SK-N-SH (cell line): Measurements from ENCODE around the gene PALM2AKAP2. TPM values are rescaled to one million over a fixed set of nuclear protein-coding genes. Genes with fewer than 3 reads are reported as not detected.
A peak's percentile ranks its signal among the peaks of the same experiment; 100 is the strongest.

Source experiments
- CTCF ChIA-PET: fragments of 300-600, 350-600 bp; formaldehyde crosslinking; extraction: SDS; loops from one replicate; lab custom pipeline; 2021; lab: Yijun Ruan, JAX
- POLR2A ChIA-PET: fragments of 350-600 bp; sonication (Branson Sonifier 250); formaldehyde crosslinking; extraction: SDS; loops from one replicate; lab custom pipeline; 2020; ENCODE audit warnings: antibody characterized with exemption, inconsistent platforms; lab: Yijun Ruan, JAX
- DNase-seq: peaks from one replicate; pipeline ENCODE4 v3.0.0; 2012
- H2AFZ ChIP-seq: fragments of 200-600 bp; sonication (generic); 2 replicates; pipeline ENCODE4 v1.8.1; 2016; ENCODE audit warnings: antibody characterized with exemption, mild to moderate bottlenecking, low read depth
- H3F3A ChIP-seq: fragments of 200-600 bp; sonication (generic); replicated peaks from 2 replicates; pipeline ENCODE3; 2016; ENCODE audit warnings: antibody characterized with exemption, mild to moderate bottlenecking; ENCODE audit not compliant: insufficient read depth
- H3K27ac ChIP-seq, 2 experiments: fragments of 200-500 bp in 1 of 2; fragments of 200-600 bp in 1 of 2; sonication (Bioruptor generic) in 1 of 2; sonication (generic), shearing (Covaris generic) in 1 of 2; 2 replicates each; pipeline versions ENCODE4 v1.5.1 to v1.6.1; 2014 to 2016; ENCODE audit warnings: low read depth in 2 of 2, inconsistent platforms in 1 of 2, low read length in 1 of 2, mild to moderate bottlenecking in 1 of 2, mixed read lengths in 1 of 2
- H3K27me3 ChIP-seq: fragments of 200-600 bp; sonication (generic), shearing (Covaris generic); 2 replicates; pipeline ENCODE4 v1.6.1; 2016; ENCODE audit warnings: mixed run types; ENCODE audit not compliant: insufficient read depth
- H3K36me3 ChIP-seq, 2 experiments: fragments of 200-500 bp in 1 of 2; fragments of 200-600 bp in 1 of 2; sonication (Bioruptor generic) in 1 of 2; sonication (generic) in 1 of 2; replicated peaks in 1 of 2; 2 replicates each; pipeline versions ENCODE3 to v1.5.1; 2014 to 2016; ENCODE audit warnings: low read length in 1 of 2, mild to moderate bottlenecking in 1 of 2; ENCODE audit not compliant: insufficient read depth in 2 of 2, control insufficient read depth in 1 of 2
- H3K4me1 ChIP-seq, 2 experiments: fragments of 200-500 bp in 1 of 2; fragments of 200-600 bp in 1 of 2; sonication (Bioruptor generic) in 1 of 2; sonication (generic), shearing (Covaris generic) in 1 of 2; 2 replicates each; pipeline versions ENCODE4 v1.5.1 to v1.6.1; 2014 to 2016; ENCODE audit warnings: low read depth in 1 of 2, low read length in 1 of 2, mixed run types in 1 of 2; ENCODE audit not compliant: insufficient read depth in 2 of 2, control insufficient read depth in 1 of 2
- H3K4me2 ChIP-seq: fragments of 200-600 bp; sonication (generic), shearing (Covaris generic); 2 replicates; pipeline ENCODE4 v1.6.1; 2017; ENCODE audit warnings: mixed run types
- H3K4me3 ChIP-seq, 2 experiments: fragments of 200-500 bp in 1 of 2; fragments of 200-600 bp in 1 of 2; sonication (Bioruptor generic) in 1 of 2; sonication (generic), shearing (Covaris generic) in 1 of 2; 2 replicates each; pipeline versions ENCODE4 v1.5.1 to v1.8.1; 2014 to 2016; ENCODE audit warnings: low read depth in 2 of 2, inconsistent platforms in 1 of 2, low read length in 1 of 2, mild to moderate bottlenecking in 1 of 2, mixed read lengths in 1 of 2, moderate library complexity in 1 of 2
- H3K79me2 ChIP-seq: fragments of 200-600 bp; sonication (generic); 2 replicates; pipeline ENCODE4 v1.8.1; 2017; ENCODE audit warnings: mild to moderate bottlenecking; ENCODE audit not compliant: insufficient read depth
- H3K9ac ChIP-seq: fragments of 200-600 bp; sonication (generic); 2 replicates; pipeline ENCODE4 v1.6.1; 2017; ENCODE audit warnings: mixed run types
- H3K9me2 ChIP-seq: fragments of 200-600 bp; sonication (generic); 2 replicates; pipeline ENCODE4 v1.6.1; 2017; ENCODE audit warnings: mixed run types
- H3K9me3 ChIP-seq: fragments of 200-600 bp; sonication (generic); 2 replicates; pipeline ENCODE4 v1.6.1; 2017; ENCODE audit warnings: mixed run types, mild to moderate bottlenecking, moderate library complexity
- H4K20me1 ChIP-seq: fragments of 200-600 bp; sonication (generic); 2 replicates; pipeline ENCODE4 v1.6.1; 2017; ENCODE audit warnings: mild to moderate bottlenecking, mixed run types; ENCODE audit not compliant: insufficient read depth
- ELF1 ChIP-seq: IDR thresholded peaks from 2 replicates; pipeline ENCODE4 v1.4.0; 2012
- EZH2phosphoT487 ChIP-seq: fragments of 200-600 bp; sonication (generic); IDR thresholded peaks from 2 replicates; pipeline ENCODE4 v1.6.1; 2017; ENCODE audit warnings: low read depth, mixed run types, mild to moderate bottlenecking, antibody characterized with exemption, moderate library complexity, borderline replicate concordance
- MXI1 ChIP-seq: IDR thresholded peaks from 2 replicates; pipeline ENCODE4 v1.6.1; 2012; ENCODE audit warnings: mild to moderate bottlenecking, low read depth, low read length, improper control_type of control experiment
- RAD21 ChIP-seq: IDR thresholded peaks from 2 replicates; pipeline ENCODE4 v1.6.1; 2012; ENCODE audit warnings: mild to moderate bottlenecking, low read length
- RFX5 ChIP-seq: IDR thresholded peaks from 2 replicates; pipeline ENCODE4 v1.6.1; 2012; ENCODE audit warnings: mild to moderate bottlenecking, improper control_type of control experiment, low read length
- SMC3 ChIP-seq: IDR thresholded peaks from 2 replicates; pipeline ENCODE4 v1.6.1; 2012; ENCODE audit warnings: low read depth, low read length, improper control_type of control experiment
- TAF1 ChIP-seq: IDR thresholded peaks from 2 replicates; pipeline ENCODE4 v1.6.1; 2012; ENCODE audit warnings: low read depth, mild to moderate bottlenecking, low read length, moderate library complexity, borderline replicate concordance
- WGBS: methylation state at CpG from one replicate; pipeline ENCODE4 v1.1.6; 2017; ENCODE audit warnings: low lambda C conversion rate; 5-methylcytosine and 5-hydroxymethylcytosine counted together
- polyA plus RNA-seq, 3 experiments: library from polyadenylated mRNA; depleted of rRNA; stranded (reverse); fragments of >200 nt; gene quantifications; 2 replicates each; pipeline ENCODE4 v1.2.3, GENCODE V29; 2012
- TF ChIP-seq, protein P1 (sequence below): IDR thresholded peaks from 2 replicates; pipeline ENCODE4 v1.4.0; 2012; ENCODE audit warnings: low read depth, borderline replicate concordance
- TF ChIP-seq, protein P2 (sequence below): IDR thresholded peaks from 2 replicates; pipeline ENCODE4 v1.6.1; 2012; ENCODE audit warnings: mild to moderate bottlenecking, low read depth, low read length, moderate library complexity
- TF ChIP-seq, protein P3 (sequence below): IDR thresholded peaks from 2 replicates; pipeline ENCODE4; 2012

The PALM2AKAP2 gene
- polyA plus RNA-seq, 1 of the 3 experiments (the other 2 are of a cell fraction): 4.3 TPM

DNA sequence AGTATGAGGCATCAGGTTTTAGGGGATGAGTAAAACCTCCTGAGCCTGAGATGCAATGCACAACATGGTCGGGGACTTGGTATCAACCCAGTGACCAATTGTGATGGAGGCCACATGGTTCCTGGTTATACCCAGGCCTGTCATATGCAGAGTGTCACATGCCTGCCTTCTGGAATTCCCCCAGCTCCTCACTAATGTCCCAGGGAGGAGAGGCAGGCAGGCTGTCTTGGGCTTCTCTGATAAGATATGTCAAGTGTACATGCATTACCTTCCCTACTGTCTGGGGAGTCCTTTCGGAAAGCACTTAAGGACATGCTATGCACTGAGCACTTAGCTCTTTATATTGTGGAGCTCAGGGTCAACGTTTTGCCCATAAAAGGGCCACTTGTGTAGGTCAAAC, 14.2 kb upstream of the PALM2AKAP2 start:
- TF ChIP-seq ELF1: no peak
- no peak for TF ChIP-seq MXI1
- TF ChIP-seq RAD21: no peak
- no peak for TF ChIP-seq RFX5
- TF ChIP-seq, protein P1, sequence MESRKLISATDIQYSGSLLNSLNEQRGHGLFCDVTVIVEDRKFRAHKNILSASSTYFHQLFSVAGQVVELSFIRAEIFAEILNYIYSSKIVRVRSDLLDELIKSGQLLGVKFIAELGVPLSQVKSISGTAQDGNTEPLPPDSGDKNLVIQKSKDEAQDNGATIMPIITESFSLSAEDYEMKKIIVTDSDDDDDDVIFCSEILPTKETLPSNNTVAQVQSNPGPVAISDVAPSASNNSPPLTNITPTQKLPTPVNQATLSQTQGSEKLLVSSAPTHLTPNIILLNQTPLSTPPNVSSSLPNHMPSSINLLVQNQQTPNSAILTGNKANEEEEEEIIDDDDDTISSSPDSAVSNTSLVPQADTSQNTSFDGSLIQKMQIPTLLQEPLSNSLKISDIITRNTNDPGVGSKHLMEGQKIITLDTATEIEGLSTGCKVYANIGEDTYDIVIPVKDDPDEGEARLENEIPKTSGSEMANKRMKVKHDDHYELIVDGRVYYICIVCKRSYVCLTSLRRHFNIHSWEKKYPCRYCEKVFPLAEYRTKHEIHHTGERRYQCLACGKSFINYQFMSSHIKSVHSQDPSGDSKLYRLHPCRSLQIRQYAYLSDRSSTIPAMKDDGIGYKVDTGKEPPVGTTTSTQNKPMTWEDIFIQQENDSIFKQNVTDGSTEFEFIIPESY: no peak
- TF ChIP-seq, protein P2, sequence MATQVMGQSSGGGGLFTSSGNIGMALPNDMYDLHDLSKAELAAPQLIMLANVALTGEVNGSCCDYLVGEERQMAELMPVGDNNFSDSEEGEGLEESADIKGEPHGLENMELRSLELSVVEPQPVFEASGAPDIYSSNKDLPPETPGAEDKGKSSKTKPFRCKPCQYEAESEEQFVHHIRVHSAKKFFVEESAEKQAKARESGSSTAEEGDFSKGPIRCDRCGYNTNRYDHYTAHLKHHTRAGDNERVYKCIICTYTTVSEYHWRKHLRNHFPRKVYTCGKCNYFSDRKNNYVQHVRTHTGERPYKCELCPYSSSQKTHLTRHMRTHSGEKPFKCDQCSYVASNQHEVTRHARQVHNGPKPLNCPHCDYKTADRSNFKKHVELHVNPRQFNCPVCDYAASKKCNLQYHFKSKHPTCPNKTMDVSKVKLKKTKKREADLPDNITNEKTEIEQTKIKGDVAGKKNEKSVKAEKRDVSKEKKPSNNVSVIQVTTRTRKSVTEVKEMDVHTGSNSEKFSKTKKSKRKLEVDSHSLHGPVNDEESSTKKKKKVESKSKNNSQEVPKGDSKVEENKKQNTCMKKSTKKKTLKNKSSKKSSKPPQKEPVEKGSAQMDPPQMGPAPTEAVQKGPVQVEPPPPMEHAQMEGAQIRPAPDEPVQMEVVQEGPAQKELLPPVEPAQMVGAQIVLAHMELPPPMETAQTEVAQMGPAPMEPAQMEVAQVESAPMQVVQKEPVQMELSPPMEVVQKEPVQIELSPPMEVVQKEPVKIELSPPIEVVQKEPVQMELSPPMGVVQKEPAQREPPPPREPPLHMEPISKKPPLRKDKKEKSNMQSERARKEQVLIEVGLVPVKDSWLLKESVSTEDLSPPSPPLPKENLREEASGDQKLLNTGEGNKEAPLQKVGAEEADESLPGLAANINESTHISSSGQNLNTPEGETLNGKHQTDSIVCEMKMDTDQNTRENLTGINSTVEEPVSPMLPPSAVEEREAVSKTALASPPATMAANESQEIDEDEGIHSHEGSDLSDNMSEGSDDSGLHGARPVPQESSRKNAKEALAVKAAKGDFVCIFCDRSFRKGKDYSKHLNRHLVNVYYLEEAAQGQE: no peak
- TF ChIP-seq, all 33 proteins: peak for 0
- 52% methylated on average over 3 of the region's 3 CpGs for WGBS
- no peak overlapping the region for H3K4me3 ChIP-seq
- H3K27me3 ChIP-seq: no peaks in the 10 kb centered on the region; the same call in 1 of the 2 replicates
- no peaks in the 10 kb centered on the region for H3K79me2 ChIP-seq
- ChIA-PET CTCF (no interaction called here), POLR2A (no interaction called here)
- H2AFZ ChIP-seq: no peak overlapping the region
- no peak overlapping the region for H3K4me2 ChIP-seq
- H3K4me1 ChIP-seq: peaks cover 0 to 7% of the 10 kb centered on the region in 2 experiments; a peak in 2 of 4 replicates
- no peaks in the 10 kb centered on the region for H3F3A ChIP-seq
- no peaks in the 10 kb centered on the region for H3K36me3 ChIP-seq
- H4K20me1 ChIP-seq: no peaks in the 10 kb centered on the region
- no peak overlapping the region for H3K9ac ChIP-seq
- no peak for DNase-seq
- H3K9me2 ChIP-seq: no peaks in the 10 kb centered on the region
- no peaks in the 10 kb centered on the region for H3K9me3 ChIP-seq
- no peak overlapping the region for H3K27ac ChIP-seq

DNA sequence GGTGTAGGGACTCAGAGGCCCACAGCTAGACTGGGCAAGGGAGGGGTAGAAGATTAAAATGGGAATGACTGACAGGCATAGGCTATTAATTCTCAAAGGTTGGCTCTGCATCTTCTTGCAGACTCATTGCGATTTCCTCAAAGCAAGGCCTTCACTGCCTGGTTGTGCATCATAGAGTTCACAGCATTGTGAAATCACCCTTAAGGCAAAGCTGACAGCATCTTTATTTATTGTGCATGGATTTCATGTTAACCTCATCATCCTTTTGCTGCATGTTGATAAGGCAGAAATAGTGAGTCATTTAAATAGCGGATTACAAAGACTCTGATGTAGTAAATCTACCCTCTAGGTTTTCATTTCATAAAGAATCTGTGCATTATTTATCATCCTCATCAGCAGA, 13.6 kb upstream of the PALM2AKAP2 start:
- Histone ChIP-seq H2AFZ (no peak overlapping the region), H3F3A (no peaks in the 10 kb centered on the region), H3K27ac (no peak overlapping the region), H3K9ac (no peak overlapping the region), H3K4me3 (no peak overlapping the region), H3K9me3 (no peaks in the 10 kb centered on the region), H3K9me2 (no peaks in the 10 kb centered on the region), H3K4me1 (peaks cover 0 to 12% of the 10 kb centered on the region in 2 experiments; a peak in 3 of 4 replicates), H4K20me1 (no peaks in the 10 kb centered on the region), H3K36me3 (no peaks in the 10 kb centered on the region), H3K79me2 (no peaks in the 10 kb centered on the region), H3K4me2 (no peak overlapping the region), H3K27me3 (no peaks in the 10 kb centered on the region; the same call in 1 of the 2 replicates)
- CTCF ChIA-PET: no interaction called here
- 59% methylated on average over 2 of the region's 2 CpGs for WGBS
- POLR2A ChIA-PET: no interaction called here
- TF ChIP-seq, protein P3, sequence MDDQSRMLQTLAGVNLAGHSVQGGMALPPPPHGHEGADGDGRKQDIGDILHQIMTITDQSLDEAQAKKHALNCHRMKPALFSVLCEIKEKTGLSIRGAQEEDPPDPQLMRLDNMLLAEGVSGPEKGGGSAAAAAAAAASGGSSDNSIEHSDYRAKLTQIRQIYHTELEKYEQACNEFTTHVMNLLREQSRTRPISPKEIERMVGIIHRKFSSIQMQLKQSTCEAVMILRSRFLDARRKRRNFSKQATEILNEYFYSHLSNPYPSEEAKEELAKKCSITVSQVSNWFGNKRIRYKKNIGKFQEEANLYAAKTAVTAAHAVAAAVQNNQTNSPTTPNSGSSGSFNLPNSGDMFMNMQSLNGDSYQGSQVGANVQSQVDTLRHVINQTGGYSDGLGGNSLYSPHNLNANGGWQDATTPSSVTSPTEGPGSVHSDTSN: peak; percentile 42; the same call in 1 of the 2 replicates
- TF ChIP-seq, protein P1: no peak
- no peak for TF ChIP-seq EZH2phosphoT487
- no peak for TF ChIP-seq SMC3
- TF ChIP-seq TAF1: no peak
- TF ChIP-seq, protein P2: no peak
- DNase-seq: no peak
